HG03439 (cell line): Measurements from ENCODE around the gene CNIH1.

ENCODE experiments used
- ATAC-seq: cut with Tn5 transposase; IDR thresholded peaks from one replicate; pipeline ENCODE4 v1.9.1; 2021; ENCODE audit warnings: mild to moderate bottlenecking, moderate library complexity; ENCODE audit not compliant: unreplicated experiment

Gene CNIH1

DNA sequence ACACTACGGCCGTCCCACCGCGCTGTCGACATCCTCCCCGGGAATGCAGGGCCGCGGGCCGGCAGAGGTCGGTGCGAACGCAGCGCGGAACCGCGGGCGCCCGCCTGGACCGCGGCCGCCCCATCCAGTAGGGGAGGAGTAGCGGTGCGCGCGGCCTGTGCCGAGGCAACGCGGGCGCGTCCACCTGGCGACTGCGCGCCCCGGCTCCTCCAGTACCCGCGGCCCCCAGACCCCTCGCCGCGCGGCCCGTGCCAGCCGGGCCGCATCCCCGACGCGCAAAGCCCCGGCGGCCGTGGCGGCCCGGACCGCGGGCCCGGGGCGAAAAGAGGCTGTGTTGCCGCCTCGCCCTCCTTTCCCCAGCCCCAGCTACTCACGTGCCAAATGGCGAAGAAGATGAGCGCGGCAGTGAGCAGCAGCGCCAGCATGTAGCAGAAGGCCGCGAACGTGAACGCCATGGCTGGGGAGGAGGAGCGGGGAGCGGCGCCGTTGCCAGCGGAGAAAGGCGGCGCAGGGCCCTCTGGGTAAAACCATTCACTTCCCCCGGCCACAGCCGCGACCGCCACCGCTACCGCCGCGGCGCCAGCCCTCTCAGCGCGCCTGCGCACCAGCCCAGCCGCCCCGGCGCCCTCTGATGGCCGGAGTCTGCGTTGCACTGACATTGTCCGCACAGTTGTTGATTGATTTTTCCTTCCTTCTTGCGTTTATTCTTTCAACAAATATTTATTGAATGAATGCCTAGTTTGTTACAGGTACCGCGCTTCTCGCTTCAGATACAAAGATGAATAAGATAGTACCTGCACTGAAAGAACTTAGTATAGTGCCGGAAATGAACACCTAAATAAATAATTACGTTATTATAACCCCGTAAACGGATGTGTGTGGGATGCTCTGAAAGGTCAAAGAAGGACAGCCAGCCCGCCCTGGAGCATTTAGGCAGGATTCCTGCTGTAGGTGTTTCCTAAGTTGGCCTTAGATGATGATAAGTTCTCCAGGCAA is at the start of gene CNIH1:
Gene CNIH1 (minus strand): TSS at position 502 of the 996 bp plus-strand sequence. CDS start 47 bp downstream, at position 455.
- peak; percentile 92 for ATAC-seq

DNA sequence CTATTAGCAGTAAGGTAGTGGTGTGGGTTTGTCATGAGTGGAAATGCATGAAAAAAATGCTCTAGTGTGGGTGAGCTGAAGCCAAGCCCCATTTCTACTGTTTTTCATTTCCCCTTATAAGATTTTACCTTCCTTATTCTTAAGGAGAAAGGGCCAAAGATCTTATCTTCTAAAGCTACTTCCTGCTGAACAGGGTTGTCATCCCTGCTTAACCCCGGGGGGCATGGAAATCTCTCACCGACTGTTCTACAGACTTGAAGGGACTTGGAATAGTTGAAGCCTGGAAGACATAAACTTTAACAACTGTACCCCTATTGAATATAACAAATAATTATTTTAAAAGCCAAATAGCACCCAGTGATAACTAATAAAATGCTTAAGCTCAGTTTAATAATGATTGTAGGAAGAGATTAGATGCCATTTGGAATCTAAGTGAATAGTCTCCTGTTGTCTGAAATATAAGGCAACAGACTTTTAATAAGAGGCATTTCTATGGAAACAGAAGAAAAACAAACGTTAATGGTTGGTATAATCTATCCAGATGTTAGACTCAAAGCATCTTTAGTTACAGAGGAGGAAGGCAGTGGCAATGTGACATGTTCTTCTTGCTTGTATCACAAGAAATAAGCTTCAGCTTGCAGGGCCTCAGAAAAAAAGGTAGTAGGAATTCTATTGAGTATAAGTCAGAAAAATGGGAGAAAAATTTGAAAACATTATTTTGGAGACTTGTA is 49.4 kb upstream of the CNIH1 start:
- ATAC-seq = no peak

DNA sequence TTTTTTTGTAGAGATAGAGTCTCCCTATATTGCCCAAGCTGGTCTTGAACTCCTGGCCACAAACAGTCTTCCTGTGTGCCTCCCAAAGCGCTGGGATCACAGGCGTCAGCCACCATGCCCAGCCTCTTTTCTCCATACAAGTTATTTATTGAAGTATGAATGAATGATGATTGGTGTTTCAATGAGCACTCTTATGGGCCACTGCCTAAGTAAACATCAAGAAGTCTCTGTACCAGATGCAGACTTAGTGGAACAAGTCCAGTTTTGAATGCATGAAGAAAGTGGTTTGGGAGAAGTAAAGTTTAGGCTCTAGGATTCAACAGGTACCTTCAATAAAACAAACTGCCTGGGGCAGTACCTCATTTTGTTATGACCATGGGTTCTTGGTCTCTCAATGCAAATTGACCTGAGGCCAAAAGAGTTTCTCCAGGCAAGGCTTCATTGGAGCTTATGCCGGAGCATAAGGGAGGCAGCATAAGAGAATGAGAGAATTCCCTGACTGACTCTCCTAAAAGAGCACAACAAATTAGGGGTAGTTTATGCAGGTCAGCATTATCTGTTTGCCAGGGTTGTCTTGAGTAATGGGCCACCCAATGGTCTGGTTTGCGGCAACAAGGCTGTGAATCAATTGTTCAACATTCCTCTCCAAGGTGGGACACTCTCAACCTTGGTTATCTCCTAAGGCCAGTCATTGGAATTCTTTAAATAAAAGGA is 48.7 kb upstream of the CNIH1 start:
- no peak for ATAC-seq

DNA sequence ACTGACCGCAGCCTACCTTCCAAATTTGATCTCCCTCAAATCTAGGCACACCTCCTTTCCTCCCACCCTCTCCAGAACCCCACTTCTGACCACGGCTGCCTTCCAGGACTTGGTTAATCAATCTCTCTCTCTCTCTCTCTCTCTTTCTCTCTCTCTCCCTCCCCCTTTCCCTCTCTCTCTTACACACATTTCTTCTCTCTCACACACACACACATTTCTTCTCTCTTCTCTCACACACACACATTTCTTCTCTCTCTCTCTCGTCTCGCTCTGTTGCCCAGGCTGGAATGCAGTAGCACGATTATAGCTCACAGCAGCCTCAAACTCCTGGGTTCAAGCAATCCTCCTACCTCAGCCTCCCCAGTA is 48.1 kb upstream of the CNIH1 start:
- ATAC-seq = peak; percentile 25

DNA sequence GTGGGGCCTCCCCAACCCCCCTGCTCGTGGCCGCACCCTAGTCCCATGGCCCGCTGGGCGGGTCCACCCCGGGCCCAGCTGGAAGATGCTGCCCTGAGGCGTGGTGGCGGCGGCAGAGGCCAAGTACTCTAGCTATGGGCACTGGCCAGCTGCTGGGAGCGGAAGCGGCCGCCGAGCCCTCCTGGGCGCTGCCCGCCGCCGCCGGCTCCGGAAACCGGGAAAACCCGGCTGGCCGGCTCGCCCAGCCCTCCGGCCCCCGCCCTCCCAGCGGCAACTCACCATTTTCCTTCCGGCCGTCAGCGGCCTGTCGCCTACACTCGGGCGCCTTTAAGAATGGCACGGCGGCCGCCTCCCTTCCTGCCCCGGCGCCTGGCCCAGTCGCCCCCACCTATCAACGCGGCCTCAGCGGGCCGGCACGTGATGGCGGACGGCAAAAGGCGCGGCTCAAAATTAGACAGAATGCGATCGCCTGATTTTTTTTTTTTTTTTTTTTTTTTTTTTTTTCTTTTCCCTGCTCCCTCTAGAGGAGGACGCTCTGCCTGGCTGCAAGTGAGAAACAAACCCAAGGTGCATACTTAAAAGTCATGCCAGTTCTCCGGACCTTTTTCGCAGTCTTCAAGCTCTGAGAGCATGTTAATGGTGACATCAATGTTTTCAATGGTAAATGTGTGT is 47.6 kb upstream of the CNIH1 start, which contains the start of gene GMFB:
Gene GMFB (minus strand): TSS at position 335 of the 672 bp plus-strand sequence. CDS start 53 bp downstream, at position 282.
- peak; percentile 92 for ATAC-seq

DNA sequence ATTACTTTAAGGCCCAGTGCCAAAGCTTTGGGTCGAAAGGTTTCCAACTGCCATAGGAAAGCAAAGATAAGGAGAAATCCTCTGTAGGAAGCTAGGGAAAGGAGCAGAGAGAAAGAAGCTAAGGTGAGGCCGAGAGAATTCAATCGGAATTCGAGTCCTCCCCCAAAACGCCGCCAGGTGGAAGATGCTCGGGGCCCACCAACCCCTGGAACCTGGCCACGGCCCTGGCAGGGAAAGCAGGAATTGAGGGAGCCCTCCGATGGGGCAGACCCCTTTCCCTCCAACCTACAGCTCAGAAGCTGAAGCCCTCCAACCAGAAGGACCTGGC is 47.1 kb upstream of the CNIH1 start:
- ATAC-seq = no peak

DNA sequence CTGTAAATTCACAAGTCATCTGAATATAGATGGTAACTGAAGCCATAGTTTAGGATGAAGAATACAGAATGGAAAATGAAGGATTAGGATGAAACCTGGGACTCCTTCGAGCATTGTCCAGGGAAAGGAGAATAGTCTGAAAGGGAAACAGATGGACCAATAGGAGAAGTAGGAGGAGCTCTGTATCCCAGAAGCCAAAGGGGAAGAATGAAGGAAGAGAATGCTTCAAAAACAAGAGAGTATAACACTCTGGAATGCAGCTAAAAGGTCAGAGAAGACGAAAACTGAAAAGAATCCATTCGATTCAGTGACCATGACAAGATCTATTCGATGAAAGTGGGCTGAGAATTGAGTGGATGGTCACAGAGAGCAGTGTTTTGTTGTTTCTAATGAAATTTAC is 46.6 kb upstream of the CNIH1 start:
- ATAC-seq = no peak

DNA sequence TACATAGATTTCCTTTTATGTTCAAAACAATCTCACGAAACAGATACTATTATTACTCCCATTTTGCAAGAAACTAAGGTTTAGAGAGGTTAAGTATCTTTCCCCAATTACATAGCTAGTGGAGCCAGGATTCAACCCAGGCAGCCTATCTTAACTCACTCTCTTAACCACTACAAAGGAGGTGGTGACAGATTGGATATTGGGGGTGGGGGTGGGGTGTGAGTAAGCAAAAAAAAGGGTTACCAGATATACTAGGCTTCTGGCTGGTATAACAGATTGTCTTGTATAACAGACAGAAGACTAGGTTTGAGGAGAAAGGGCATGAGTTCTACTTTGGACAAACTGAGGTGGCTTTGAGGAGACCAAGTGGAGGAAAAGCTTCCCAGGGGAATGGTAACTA is 45.5 kb upstream of the CNIH1 start:
- ATAC-seq = no peak

DNA sequence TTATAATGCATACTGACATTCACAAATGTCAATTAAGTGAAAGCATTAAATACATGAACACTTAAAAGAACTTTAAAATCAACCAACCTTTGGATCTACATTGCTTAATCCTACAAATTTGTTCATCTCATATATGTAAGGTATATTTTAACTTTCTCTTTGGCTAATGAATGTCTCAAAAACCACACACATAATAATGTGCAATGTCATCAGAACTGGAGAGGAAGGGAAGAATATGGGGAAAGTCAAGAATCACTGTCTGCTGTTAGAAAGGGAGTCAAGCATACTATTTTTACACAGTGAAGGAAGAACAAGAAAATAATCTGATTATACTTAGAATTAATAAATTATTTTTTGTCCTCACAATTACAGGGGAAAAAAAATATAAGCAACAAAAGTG is 42.7 kb upstream of the CNIH1 start:
- ATAC-seq = no peak

DNA sequence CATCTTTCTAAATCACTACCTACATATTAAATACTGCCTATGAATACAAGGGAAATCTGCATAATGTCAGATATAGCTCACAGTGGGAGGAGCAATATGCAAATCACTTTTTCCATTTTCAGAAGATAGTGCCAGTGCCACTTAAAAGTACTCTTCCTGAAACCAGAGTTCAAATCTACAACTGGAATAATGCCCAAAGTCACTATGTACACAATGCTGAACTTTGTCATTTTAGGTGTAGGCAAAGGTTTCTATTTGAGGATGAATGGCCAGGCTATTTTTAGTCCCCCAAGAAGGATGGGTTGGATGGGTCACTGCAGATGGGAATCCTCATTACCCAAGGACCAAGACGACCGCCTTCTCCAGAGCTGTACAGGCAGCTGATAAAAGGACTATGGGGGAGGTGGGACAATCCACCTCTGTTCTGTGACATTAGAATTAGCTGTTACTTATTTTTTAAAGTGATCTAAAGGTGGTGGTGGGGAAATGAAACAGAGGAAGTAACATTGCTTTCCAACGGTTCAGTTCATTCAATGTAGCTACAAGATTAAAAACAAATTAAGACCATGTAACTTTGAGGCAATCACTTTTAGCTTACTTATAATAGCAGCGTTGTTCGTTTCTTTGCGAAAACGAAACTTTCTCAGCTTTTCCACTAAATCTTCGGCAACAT is 42.0 kb upstream of the CNIH1 start:
- no peak for ATAC-seq

DNA sequence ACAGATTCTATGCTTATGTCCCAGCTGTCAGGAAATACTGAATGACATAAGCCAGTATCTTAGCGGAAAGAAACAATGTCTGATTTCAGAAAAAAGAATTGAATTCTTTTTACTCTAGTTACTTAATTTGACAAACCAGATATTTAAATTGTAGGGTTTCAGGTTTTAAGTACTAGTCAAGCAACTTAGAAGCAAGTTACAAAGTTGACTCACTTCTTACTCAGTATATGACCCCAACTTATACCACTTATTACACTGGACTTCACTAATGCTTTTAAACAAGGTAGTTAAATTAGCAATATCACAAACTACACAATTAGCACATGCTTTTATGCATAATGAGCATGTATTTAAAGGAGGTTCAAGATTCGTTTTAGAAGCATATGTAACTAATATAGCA is 40.5 kb upstream of the CNIH1 start:
- ATAC-seq = no peak

DNA sequence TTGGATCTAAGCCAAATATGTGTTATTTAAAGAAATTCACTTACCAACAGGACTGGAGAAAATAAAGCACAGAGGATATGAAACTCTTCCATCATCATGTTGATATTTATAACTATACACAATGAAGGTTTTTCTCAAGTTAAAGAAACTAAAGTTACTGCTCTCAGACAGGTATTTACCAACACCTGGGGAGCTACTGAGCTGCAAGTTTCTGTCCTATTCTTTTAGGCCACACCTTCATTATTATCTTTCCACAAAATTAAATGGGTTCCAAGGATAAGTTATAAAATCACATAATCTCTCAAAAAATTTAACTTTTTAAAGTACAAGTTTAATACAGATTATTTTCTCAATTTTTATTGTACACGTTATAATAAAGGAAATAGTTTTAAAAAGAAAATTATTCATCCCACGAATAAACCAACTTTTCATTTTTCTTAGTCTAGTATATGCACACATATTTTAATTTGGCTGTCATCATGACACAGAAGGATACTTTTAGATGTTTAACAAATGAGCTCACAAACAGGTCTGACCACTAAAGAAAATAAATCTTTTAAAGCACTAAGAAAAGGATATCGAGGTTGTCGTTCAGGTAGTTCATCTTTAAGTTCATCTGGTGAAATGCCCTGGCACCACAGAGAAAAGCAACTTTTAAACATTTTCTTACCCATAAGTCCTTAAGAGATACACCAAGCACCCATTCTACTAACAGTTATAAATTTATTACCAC is 39.8 kb upstream of the CNIH1 start:
- no peak for ATAC-seq

DNA sequence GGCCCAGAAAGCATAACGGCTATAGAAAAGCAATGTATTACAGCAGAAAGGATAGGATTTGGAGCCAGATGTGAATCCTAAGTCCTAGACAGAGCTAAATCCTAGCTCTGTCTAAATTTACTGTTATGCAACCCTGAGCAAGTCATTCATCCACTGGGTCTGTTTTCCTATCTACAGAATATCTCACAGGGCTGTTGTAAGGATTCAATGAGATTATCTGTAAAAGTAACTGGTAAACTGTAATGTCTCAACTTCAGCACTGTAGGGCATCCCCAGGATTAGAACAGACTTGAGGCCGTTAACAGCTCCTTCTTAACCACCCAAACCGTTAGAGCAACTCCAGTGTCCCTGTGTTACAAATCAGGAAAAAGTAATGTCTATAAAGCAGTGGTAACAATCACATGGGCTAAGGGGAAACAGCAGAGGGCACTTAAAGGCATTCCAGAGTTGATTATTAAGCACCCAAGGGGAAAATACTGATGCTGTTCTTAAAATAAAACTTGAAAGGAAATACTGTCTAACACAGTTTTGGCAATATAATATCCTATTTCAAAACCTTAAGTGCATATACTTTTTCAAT is 37.6 kb upstream of the CNIH1 start:
- no peak for ATAC-seq

DNA sequence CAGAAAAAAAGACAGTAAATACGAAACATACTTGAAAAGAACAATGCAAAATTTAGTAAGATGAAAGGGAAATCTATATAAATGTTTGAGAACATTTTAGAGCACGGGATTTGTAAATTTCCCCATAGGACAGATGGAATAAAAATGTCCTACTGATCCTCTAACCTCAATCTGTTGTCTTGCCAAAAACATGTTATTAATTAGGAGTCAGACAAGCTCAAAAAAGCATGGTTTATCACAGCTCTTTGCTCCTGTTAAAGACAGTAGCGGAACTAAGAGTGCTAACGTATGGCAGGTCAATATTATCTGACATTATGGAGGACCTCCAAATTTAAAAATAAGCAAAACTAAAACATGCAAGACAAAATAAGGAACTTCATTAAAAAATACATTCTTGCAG is 34.7 kb upstream of the CNIH1 start:
- no peak for ATAC-seq

DNA sequence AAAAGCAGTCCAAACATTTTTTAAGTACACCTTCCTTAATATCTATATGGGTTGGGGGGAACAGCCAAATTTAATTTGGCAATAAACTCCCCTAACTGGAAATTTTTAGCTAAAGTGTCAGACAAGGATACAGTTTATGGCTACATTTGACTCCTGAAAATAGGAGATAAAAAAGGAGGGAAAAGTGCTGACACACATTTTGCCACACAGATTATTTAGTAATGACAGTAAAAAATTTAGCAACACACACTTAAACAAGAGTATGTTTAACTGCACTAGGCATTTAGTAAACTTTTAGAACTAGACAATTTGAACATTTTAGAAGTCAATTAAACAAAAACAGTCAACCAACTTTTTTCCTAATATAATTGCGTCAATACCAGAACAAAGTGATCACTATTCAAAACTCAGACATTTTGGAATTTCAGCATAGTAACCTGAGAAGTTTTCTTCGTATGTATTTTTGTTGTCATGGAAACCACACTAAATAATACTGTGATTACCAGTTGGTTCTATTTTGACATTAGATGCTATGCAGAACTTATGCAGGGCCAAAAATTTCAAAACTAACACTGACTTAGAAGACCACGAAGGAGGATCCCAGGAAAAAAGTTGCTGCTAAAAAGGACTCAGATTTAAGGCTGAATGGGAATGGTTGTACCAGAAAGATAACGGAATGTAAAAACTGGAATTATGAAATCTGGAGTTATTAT is 34.2 kb upstream of the CNIH1 start:
- ATAC-seq = no peak

DNA sequence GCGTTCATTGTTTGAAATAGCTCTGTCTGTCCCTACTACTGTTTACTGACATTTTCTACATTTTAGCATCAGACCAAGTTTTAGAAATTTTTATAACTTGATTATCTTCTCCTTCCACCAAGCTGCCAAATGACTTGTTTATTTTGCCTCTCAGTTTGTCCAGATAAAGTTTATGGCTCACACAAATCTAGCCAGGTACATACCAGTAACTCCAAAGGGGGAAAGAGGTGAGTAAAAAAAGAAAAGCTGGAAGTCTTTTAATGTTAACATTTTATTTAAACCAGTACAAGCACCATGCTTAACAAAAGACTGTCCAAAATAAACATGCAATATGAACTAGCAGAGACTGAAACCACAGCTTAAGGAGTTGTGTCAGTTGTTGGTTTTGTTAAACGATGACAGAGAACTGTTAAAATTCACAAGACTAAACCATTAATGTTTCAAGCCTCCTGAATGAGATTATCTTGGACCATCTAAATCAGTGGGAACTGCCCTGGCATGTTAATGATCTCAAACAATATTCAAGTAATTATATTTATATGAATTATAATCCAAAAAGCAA is 33.1 kb upstream of the CNIH1 start:
- no peak for ATAC-seq

DNA sequence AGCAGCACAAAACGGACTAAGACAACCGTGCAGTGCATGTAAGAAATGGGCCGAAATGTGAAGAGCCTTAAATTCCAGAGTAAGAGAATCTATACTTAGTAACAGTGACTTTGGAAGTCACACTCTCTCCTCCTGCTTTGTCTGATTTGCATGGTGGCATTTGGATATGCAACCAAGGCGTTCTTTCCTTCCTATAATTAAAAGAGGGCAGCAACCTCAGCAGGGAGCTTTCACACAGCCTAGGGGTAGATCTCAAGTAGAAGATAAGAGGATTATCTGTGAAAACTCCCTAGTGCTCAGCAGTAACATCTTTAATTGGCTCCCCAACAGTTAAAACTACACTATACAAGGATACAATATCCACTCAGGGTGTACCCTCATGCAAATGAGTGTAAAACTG is 31.1 kb upstream of the CNIH1 start:
- no peak for ATAC-seq

DNA sequence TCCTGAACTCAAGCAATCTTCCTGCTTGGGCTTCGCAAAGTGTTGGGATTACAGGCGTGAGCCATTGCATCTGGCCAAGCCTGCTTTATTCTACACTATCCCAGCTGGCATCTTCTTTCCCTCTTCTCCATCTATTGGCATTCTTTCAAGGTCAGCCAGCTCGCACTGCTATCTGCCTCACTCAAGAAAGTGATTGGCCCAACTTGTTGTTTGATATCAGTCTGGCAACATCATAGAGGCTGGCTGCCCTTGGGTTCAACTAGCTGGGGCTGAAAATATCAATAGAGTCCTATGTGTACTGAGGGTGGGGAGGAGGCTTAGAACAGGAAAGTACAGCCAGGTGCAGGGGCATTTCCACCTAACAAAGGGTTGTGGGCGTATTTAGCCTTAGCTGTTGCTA is 30.5 kb upstream of the CNIH1 start:
- ATAC-seq = no peak
